NCI-H69 (cell line): ENCODE results near the gene FGR.

ENCODE experiments used
- DNase-seq: peaks from one replicate; lab custom pipeline; 2025; lab: John Stamatoyannopoulos, UW

The FGR gene

GRCh38 chr1:27585684-27586083 lies 49.3 kb downstream of the FGR start:
- no peak for DNase-seq

GRCh38 chr1:27584453-27584852 lies 50.5 kb downstream of the FGR start:
- DNase-seq, result no peak

GRCh38 chr1:27583479-27583878 lies 51.5 kb downstream of the FGR start:
- no peak for DNase-seq

- DNase-seq, result no peak
These were observed 53.2 kb downstream of the FGR start for GRCh38 chr1:27581823-27582243.

DNA sequence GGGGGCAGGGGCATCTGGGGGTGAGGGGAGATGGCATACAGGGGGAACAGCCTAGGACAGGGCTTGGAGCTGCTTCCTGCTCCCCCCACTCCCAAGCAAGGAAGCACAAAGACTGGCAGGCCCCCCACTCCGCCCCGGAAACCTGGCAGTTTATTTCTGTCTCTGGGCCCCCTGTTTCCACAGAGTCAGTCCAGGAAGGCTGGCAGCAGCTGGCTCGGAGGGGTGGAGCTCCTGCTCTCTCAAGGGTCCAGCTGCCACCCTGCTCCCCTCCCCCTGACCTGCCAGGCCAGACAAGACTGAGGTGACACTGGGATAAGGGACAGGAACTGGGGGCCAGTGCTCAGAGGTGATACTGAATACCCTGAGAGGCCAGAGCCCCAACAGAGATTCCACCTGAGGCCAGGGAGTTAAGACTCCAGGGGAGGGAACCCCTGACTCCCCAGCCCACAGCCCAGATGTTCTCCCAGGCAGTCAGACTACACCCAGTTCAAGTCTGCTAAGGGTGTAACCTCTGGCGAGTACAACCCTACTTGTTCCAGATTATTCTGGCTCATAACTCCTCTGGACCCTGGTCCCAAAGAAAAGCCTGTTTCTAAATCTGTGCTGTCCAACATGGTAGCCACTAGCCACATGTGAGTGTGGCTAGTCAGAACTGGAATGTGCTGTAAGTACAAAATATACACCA lies 57.3 kb downstream of the FGR start:
- no peak for DNase-seq

DNA sequence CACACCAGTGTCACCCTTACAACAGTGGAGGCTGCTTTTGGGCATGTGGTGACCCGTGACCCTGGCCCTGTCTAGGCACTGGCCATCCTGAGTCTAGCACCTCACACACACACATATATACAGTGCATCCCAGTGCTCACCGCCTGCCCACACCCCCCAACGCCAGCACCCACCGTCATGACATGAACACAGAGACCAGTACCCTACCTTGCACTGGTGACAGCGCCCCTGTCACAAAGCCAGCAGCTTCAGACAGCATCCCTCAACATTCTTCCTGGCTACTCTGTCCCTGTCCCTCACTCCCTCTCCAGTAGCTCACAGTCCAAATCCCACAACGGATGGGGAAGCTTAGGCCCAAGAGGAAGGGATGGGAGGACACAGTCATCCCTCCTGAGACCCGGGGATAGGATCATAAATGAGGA lies 58.2 kb downstream of the FGR start:
- DNase-seq, result no peak

DNA sequence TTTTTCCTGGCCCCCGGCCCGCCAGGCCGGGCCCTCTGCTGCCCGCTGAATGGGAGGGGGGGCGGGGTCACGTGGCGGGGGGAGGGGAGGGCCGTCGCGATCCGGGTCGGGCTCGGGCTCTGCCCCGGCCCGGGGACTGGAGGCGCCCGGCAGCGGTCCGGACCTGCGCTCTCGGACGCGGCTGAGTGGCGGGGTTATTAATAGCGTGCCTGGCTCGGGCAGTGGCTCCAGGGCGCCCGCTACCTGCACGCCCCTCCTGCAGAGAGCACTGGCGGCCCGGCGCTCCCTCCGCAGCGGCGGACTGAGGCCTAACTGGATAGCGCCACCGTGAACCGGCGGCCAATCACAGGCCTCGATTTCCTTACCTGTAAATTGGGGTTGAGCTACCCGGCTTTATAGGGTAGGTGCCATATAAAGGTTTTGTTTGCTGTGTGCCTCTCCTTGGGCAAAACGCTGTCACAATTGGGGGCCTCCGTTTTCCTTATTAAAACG lies 59.1 kb downstream of the FGR start:
- peak; percentile 73 for DNase-seq

GRCh38 chr1:27574871-27575831 lies 59.8 kb downstream of the FGR start:
- peak; percentile 78 for DNase-seq

GRCh38 chr1:27574001-27574781 lies 60.8 kb downstream of the FGR start:
- DNase-seq, result no peak

DNA sequence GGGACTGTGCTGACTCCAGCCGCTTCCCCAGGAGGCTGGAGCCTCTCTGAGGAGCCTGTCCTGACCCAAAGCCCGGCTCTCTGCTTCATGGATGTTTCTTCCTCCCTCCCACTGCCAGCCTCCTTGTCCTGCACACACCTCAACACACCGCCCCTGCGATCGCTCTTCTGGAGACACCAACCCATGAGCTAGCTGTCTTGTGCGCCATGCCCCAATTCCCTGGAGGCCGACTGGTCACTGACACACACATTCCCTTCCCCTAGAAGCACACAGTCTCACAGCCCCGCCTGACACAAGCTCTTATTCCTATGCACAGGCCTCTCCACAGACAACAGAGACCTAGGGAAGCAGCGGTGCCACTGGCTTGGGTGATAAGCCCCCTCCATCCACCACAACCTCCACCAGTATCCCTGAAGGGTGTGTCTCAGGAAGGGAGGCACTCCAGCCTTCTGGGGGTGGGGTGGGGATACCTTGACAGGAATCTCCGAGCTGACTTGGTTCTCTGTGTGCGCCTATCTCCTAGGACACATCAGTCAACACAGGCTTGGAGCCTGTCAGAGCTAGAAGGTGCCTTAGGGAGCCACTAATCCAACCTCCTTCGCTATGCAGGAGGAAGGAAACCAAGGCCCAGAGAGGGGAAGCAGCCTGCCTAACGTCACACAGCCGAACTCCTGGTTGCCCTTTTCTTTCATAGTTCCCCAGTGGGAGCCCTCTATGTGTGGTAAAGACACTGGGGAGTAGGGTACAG lies 62.1 kb downstream of the FGR start:
- no peak for DNase-seq

DNA sequence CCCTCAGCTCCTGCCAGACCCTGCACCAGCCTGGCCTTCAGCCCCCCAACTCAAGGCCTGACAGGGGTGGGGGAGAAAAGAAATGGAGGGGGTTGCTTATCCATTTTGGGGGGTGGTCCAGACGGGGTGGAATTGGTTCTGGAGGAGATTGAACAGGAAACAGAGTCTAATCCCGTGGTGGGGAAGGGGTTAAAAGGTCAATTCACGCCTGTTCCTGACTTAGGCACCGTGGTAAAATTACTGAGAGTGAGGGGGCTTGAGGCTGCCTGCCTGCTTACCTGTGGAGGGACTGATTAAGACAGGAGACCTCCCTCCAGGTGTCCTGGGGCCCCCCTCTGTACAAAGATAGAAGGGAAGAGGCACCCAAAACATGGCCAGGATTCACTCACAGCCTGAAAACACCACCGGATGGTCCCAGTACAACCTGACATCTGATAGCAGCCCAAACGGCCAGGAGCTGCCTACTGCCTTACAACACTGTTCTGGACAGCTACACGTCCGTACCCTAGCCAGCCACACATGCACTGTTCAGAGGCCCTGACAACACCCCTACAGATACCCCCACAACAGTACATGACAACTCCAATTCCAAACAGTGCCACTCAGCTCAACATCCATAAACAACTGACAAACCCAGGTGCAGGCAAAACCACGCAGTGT lies 62.8 kb downstream of the FGR start:
- no peak for DNase-seq

DNA sequence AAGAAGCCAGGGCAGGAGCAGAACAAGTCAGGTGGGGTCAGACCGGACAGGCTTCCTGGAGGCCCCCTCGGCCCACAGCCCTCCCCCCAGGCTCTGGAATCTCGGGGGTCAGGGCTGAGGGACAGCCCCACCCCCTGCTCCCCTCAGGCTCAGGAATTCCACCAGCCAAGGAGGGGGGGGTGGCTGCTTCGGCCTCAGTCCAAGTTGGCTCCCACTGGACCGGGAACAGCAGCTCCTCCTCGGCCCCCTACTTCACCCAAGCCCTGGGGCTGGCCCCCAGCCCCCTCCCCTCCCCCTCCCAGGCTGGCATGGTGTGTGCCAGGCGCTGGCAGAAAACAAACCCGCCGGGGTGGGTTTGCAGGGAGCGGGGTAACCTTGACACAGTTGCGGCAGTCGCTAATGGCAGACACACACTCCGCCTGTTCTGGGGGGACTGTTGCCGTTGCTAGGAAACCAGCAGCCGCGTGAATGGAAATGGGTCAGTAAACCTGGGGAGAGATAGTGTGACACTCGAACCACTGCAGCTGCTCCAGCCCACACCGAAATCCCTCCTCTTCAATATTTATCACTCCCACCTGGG lies 63.5 kb downstream of the FGR start:
- peak; percentile 24 for DNase-seq

DNA sequence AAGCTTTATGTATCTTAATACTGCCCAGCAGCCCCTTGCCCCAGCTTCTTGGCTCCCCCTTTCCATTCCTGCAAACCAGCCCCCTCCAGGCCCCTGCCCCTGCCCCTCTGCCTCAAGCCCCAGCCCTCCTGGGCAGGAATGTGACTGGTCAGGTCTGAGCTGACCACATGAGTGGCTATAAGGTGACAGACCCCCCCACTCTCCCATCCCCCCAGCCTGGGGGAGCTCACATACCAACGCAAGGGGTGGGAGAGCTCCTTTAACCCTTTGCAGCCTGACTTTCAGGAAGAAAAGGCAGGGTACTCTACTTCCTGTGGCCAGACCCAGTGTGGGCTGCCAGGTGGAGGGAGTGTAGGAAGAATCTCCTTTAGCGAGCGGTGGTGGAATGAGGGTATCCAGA lies 64.2 kb downstream of the FGR start:
- no peak for DNase-seq

DNA sequence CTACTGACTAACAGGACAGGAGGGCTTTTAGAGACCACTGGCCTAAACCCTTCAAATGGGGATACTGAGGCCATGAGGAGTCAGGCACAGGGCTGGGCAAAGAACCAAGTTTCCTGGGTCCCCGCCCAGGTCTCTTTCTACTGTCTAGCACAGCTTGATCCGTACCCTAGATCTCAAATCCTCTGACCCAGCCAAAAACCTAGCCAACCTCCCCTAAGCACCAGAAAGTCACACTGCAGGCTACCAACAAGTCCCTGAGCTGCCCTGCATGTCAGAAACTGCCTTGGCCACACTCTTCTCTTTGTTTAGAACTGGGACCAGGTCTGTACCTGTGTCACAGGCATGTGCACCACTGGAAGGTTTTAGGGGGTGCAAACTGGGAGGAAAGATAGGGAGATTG lies 64.6 kb downstream of the FGR start:
- DNase-seq, result no peak

- DNase-seq, result peak; percentile 22
These were observed 65.3 kb downstream of the FGR start for GRCh38 chr1:27569506-27570291.

DNA sequence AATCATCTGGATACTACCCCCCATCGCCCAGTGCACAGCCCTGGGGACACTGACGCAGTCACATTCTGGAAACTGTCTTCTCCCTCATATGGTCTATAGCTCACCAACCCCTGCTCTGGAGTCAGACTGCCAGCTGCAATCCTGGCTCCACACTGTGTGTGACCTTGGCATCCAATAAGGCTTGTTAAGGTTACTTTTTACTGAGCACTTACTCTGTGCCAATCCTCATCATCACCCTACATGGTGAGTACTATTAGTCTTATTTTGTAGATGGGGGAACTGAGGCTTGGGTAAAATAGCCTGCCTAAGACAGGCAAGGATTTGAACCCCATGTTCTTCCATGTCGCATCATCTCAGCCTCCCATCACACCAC lies 65.9 kb downstream of the FGR start:
- DNase-seq, result peak; percentile 40

DNA sequence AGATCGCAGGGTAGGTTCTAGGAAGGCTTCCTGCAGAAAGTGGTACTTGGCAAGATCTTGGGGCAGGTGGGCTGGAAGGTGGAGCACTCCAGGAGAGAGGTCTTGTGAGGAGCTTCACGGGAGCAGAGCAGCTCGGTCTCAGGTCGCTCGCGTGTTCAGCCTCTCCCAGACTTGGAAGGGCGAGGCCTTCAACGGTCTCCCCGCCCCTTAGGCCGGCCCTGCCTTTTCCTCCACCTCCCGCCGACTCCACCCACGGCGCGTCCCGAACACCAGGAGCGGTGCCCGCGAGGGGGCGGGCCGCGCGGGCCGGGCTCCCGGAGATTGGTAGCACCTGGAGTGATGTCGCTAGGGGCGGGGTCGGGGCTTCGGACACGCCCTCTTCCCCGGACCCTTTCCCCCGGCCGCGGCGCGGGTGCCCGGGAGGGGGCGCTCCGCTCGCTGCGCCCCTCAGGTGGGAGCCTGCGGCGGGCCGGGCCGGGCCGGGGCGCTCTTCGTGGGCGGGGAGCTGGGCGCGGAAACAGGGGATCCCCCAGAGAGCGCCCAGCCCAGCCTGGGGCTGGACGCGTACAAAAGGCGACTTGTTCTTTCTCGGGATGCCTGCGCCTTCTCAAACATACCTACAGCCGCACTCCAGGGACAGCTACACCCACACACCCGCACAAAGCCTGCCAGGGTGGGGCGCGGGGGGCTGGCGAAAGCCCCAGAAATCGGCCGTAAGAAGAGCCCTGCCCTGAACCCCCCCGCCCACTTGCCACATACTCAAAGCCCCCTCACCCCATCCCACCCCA lies 66.5 kb downstream of the FGR start:
- peak; percentile 95 for DNase-seq

DNA sequence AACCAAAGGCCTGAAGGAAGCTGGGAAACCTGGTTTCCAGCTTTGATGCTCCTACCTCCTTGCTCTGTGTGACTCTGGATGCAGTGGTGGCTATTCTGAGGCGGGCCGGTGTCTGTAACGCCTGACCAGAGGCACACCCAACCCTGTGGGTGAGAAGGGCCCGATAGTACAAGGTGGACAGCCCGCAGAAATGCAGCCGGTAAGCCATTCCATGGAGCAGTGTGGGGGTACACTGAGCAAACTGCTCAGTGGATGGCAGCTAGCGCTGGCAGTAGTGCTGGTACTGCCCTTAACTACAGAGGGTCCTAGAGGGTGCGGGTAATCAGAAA lies 67.0 kb downstream of the FGR start:
- no peak for DNase-seq

- no peak for DNase-seq
These were observed 67.8 kb downstream of the FGR start for GRCh38 chr1:27567146-27567526.
